DOHH2 (cell line): ENCODE results near the gene ABCA2.

Experiments used
- H3F3A ChIP-seq: fragments of 200-600 bp; sonication (generic), shearing (Covaris generic); 2 replicates; pipeline ENCODE4 v1.6.0; 2016; ENCODE audit warnings: antibody characterized with exemption, mild to moderate bottlenecking; ENCODE audit not compliant: control insufficient read depth, insufficient read depth
- H3K27ac ChIP-seq: fragments of 200-600 bp; sonication (generic); 2 replicates; pipeline ENCODE4 v1.5.1; 2014; ENCODE audit warnings: low read depth, mild to moderate bottlenecking, low read length, moderate library complexity
- H3K27me3 ChIP-seq: fragments of 200-600 bp; sonication (generic); 2 replicates; pipeline ENCODE4 v1.6.1; 2014; ENCODE audit warnings: mild to moderate bottlenecking, low read length, mixed read lengths; ENCODE audit not compliant: control insufficient read depth
- H3K36me3 ChIP-seq: fragments of 200-600 bp; sonication (generic); 2 replicates; pipeline ENCODE4 v1.6.1; 2014; ENCODE audit warnings: mild to moderate bottlenecking, low read length, moderate library complexity, mixed read lengths; ENCODE audit not compliant: control insufficient read depth
- H3K4me1 ChIP-seq: fragments of 200-600 bp; sonication (generic); 2 replicates; pipeline ENCODE4 v1.6.1; 2014; ENCODE audit warnings: mild to moderate bottlenecking, low read length, mixed read lengths; ENCODE audit not compliant: control insufficient read depth
- H3K4me2 ChIP-seq: fragments of 200-600 bp; sonication (generic); 2 replicates; pipeline ENCODE4 v1.6.0; 2014; ENCODE audit warnings: mild to moderate bottlenecking, low read length, moderate library complexity
- H3K4me3 ChIP-seq: fragments of 200-600 bp; sonication (generic); 2 replicates; pipeline ENCODE4 v1.5.1; 2014; ENCODE audit warnings: mild to moderate bottlenecking, low read length, mixed read lengths
- H3K79me2 ChIP-seq: fragments of 200-600 bp; sonication (generic); 2 replicates; pipeline ENCODE4 v1.6.1; 2014; ENCODE audit warnings: mild to moderate bottlenecking, low read length, mixed read lengths; ENCODE audit not compliant: control insufficient read depth
- H3K9me2 ChIP-seq: fragments of 200-600 bp; sonication (generic); replicated peaks from 2 replicates; pipeline ENCODE4 v1.6.1; 2014; ENCODE audit warnings: mild to moderate bottlenecking, low read length, mixed read lengths; ENCODE audit not compliant: control insufficient read depth
- H3K9me3 ChIP-seq: fragments of 200-600 bp; sonication (generic); 2 replicates; pipeline ENCODE4 v1.6.1; 2014; ENCODE audit warnings: antibody characterized with exemption, low read length, mixed read lengths; ENCODE audit not compliant: control insufficient read depth, insufficient read depth
- H4K20me1 ChIP-seq: fragments of 200-600 bp; sonication (generic); 2 replicates; pipeline ENCODE4 v1.6.0; 2014; ENCODE audit warnings: low read depth, mild to moderate bottlenecking, antibody characterized with exemption, low read length, moderate library complexity; ENCODE audit not compliant: control insufficient read depth, insufficient read depth
- CTCF ChIP-seq: fragments of 200-600 bp; sonication (generic); IDR thresholded peaks from one replicate; pipeline ENCODE4 v1.5.1; 2014; ENCODE audit warnings: antibody characterized with exemption, mild to moderate bottlenecking, low read depth, low read length; ENCODE audit not compliant: poor library complexity, severe bottlenecking
- EZH2phosphoT487 ChIP-seq: fragments of 200-600 bp; sonication (generic); IDR thresholded peaks from 2 replicates; pipeline ENCODE4 v1.6.1; 2017; ENCODE audit warnings: borderline replicate concordance, mild to moderate bottlenecking, antibody characterized with exemption, low read length, moderate library complexity, mixed read lengths

ABCA2 gene

GRCh38 chr9:136985853-136986252 lies 42.2 kb downstream of the ABCA2 start:
- Histone ChIP-seq H3K9me2 (no peaks in the 10 kb centered on the region), H3F3A (no peaks in the 10 kb centered on the region), H3K4me1 (no peaks in the 10 kb centered on the region), H3K27me3 (peaks cover 40% of the 10 kb centered on the region), H3K9me3 (no peaks in the 10 kb centered on the region), H3K4me3 (no peak overlapping the region), H3K79me2 (no peaks in the 10 kb centered on the region), H3K4me2 (no peak overlapping the region), H4K20me1 (no peaks in the 10 kb centered on the region), H3K27ac (no peak overlapping the region), H3K36me3 (no peaks in the 10 kb centered on the region)
- TF ChIP-seq CTCF (no peak), EZH2phosphoT487 (no peak)

- Histone ChIP-seq H3K4me3 (no peak overlapping the region), H3K9me3 (no peaks in the 10 kb centered on the region), H3K36me3 (no peaks in the 10 kb centered on the region), H3K27me3 (peaks cover 34% of the 10 kb centered on the region), H3F3A (no peaks in the 10 kb centered on the region), H3K4me2 (no peak overlapping the region), H3K4me1 (no peaks in the 10 kb centered on the region), H3K79me2 (no peaks in the 10 kb centered on the region), H4K20me1 (no peaks in the 10 kb centered on the region), H3K27ac (no peak overlapping the region), H3K9me2 (no peaks in the 10 kb centered on the region)
- no peak for TF ChIP-seq EZH2phosphoT487
- no peak for TF ChIP-seq CTCF
Observed at GRCh38 chr9:136985027-136985602, 42.9 kb downstream of the ABCA2 start.

GRCh38 chr9:136984464-136985026 lies 43.5 kb downstream of the ABCA2 start:
- TF ChIP-seq CTCF (no peak), EZH2phosphoT487 (no peak)
- Histone ChIP-seq H3K9me3 (no peaks in the 10 kb centered on the region), H3K4me1 (no peaks in the 10 kb centered on the region), H3K36me3 (no peaks in the 10 kb centered on the region), H4K20me1 (no peaks in the 10 kb centered on the region), H3K27ac (no peak overlapping the region), H3K79me2 (no peaks in the 10 kb centered on the region), H3K9me2 (no peaks in the 10 kb centered on the region), H3F3A (no peaks in the 10 kb centered on the region), H3K27me3 (peaks cover 29% of the 10 kb centered on the region), H3K4me2 (no peak overlapping the region), H3K4me3 (no peak overlapping the region)
